22Rv1 (cell line): ENCODE measurements around the gene TMEM63B.
A peak's percentile ranks its signal among the peaks of the same experiment; 100 is the strongest.

Source experiments
- CTCF ChIP-seq: fragments of 450-650 bp; IDR thresholded peaks from 2 replicates; pipeline ENCODE4 v1.5.1; 2017; ENCODE audit warnings: mild to moderate bottlenecking
- ZFX ChIP-seq: fragments of 450-650 bp; IDR thresholded peaks from 2 replicates; pipeline ENCODE4 v1.6.1; 2017; ENCODE audit warnings: antibody characterized with exemption, borderline replicate concordance

DNA sequence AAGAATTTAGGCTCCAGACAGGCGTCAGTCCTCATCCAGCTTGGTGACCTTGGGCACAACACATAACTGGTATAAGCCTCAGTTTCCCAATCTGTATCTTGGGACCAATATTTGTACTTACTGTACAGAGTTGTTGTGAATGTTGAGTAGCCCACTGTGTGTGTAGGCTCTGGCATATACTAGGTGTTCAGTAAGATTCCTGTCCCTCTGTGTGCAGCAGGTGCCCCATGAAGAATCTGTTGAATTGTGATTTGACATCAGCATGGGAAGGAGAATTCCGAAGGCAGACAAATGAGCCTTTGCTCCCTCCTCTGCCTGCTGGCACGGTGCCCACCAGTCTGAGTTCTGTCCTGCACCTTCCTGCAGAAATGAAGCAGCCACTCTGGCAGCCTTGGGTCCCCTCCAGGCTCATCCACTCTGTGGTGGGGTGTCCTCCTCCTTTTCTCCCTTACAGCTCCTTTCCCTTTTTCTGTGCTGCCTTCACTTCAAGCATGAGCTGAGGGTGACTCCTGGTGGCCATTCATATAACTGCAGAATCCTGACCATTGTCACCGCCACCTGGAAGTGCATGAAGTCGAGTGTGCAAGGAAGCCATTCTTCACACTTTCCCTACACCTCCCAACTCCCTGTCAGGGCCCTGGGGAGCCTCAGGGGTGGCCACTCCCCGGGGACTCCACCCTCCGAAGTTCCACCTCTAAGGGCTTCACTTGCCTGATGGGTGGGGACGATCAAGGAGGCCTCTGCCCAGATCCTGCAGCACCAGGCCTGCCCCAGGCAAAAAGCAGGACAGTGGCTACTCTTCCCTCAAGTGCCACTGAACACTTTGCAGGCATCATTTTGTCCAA lies 48.3 kb upstream of the TMEM63B start:
- TF ChIP-seq CTCF (peak; percentile 91), ZFX (no peak)
